ENCODE results near the gene TFAP2A.

GRCh38 chr6:10411131-10411970 lies 3.5 kb downstream of the TFAP2A start:
- no peak for TF ChIP-seq POLR2A (IDR thresholded peaks at IDR 0.05)
- TF ChIP-seq, protein P1, sequence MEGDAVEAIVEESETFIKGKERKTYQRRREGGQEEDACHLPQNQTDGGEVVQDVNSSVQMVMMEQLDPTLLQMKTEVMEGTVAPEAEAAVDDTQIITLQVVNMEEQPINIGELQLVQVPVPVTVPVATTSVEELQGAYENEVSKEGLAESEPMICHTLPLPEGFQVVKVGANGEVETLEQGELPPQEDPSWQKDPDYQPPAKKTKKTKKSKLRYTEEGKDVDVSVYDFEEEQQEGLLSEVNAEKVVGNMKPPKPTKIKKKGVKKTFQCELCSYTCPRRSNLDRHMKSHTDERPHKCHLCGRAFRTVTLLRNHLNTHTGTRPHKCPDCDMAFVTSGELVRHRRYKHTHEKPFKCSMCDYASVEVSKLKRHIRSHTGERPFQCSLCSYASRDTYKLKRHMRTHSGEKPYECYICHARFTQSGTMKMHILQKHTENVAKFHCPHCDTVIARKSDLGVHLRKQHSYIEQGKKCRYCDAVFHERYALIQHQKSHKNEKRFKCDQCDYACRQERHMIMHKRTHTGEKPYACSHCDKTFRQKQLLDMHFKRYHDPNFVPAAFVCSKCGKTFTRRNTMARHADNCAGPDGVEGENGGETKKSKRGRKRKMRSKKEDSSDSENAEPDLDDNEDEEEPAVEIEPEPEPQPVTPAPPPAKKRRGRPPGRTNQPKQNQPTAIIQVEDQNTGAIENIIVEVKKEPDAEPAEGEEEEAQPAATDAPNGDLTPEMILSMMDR (IDR thresholded peaks at IDR 0.05), result no peak

All from thyroid gland (tissue), 4 donors.